ENCODE measurements around the gene DENND5B.
"Not testable (repeated sequence)": the region's sequence is repeated elsewhere in the genome, so short reads cannot be mapped to it uniquely, and the experiment has no call there.

Gene DENND5B

DNA sequence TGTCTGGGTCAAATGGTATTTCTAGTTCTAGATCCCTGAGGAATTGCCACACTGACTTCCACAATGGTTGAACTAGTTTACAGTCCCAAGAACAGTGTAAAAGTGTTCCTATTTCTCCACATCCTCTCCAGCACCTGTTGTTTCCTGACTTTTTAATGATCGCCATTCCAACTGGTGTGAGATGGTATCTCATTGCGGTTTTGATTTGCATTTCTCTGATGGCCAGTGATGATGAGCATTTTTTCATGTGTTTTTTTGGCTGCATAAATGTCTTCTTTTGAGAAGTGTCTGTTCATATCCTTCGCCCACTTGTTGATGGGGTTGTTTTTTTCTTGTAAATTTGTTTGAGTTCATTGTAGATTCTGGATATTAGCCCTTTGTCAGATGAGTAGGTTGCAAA is 40.3 kb downstream of the DENND5B start:
- not testable (repeated sequence) for DNase-seq

DNA sequence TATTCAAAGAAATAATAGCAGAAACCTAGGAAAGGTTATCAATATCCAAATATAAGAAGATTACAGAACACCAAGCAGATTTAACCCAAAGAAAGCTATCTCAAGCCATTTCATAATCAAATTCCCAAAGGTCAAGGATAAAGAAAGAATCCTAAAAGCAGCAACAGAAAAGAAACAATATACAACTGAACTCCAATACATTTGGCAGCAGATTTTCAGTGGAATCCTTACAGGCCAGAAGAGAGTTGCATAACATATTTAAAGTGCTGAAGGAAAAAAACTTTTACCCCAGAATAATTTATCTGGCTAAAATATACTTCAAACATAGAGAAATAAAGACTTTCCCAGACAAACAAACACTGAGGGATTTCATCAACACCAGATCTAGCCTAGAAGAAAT is 54.3 kb downstream of the DENND5B start:
- DNase-seq = no peak

DNA sequence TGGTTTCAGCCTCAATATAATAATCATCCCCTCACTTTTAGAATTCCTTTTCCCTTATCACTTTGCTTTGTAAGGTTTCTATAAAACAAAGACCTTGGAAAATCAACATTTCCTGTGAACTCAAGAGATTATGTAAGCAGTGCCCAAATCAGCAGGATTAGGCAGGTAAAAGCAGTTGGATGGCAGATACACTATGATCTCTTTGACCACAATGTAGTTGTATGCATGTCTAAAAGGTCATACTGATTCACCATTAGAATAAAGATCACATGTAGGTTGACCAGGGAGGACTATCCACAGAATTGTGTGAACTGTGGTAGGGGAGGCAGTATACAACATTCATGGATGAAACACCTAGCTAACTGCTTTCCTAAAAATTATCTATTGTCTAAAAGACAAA is 57.5 kb downstream of the DENND5B start:
- DNase-seq = no peak

DNA sequence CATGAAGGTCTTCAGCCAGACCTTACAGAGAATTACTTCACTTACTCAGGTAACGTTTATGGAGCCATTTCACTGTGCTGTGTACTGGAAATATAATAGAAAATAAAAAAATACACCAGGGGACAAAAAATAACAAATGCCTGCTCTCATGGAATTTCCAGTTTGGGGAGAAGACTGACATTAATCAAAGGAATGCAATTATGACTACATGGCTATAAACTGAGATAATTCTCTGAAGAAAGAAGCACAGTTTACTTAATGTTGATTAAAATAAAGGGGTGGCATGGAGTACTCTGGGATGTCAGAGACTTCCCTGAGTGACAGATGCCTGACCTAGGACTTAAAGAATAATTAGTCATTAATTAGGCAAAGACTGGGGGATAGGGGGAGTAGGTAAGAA is 59.0 kb downstream of the DENND5B start:
- no peak for DNase-seq

DNA sequence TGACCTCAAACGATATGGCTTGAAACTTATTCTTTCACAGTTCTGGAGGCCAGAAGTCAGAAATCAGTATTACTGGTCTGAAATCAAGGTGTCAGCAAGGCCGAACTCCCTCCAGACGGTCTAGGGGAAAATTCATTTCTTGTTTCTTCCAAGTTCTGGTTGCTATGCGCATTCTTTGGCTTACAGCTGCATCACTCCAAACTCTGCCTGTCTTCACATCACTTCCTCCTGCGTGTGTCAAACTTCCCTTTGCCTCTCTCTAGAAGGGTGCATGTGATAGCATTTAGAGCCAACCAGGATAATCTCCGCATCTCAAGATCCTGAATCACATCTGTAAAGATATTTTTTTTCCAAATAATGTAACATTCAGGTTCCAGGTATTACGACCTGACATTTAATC is 62.8 kb downstream of the DENND5B start:
- no peak for DNase-seq

DNA sequence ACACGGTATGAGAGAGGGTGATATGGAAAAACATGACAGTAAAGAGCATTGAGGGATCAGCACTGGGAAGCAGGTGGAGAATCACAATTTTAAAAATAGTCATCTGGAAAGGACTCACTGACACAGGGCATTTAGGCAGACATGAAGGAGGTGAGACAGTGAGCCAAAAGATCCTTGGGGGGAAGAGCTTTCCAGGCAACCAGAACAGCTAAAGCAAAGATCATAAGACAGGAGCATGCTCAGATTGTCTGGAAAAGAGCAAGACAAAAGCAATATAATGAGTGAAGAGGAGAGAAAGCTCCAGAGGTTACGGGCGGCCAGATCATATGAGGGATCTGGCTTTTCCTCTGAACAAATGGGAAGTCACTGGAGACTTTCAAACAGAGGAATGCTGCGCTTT is 63.9 kb downstream of the DENND5B start:
- DNase-seq = no peak

DNA sequence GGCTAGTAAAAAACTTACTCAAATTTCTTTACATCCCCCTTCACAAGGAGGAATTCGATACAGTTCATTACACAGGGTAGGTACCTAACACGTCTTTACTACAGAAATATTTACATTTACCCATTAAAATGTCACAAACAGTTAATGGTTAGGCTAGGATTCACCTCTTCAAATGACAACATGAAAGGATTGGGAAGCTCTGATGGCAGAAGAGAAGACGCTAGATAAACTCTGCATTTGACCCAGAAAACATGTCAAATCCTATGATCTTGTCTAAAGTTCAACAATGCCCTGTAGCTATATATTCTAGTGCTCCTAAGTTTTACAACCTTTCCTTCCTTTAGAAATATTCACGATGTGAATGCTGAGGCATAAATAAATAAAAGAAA is 64.8 kb downstream of the DENND5B start:
- DNase-seq = no peak

DNA sequence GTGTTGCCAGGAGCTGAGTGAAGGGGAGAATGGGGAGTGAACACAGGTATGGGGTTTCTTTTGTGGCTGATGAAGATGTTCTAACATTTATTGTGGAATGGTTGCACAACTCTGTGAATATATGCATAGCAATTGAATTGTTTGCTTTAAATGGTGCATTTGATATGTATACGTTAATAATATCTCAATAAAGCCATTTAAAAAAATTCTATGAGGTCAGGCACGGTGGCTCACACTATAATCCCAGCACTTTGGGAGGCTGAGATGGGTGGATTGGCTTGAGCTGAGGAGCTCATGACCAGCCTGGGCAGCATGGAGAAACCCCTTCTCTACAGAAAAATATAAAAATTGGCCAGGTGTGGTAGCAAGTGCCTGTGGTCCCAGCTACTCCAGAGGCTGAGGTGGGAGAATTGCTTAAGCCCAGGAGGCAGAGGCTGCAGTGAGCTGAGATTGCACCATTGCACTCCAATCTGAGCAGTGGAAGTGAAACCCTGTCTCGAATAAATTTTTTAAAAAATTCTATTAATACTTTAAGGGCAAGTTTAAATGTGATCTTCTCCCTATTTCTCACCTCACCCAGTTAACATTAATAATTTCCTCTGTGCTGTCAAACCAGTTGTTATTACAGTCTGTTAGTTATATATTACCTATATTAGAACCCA is 65.3 kb downstream of the DENND5B start:
- no peak for DNase-seq

DNA sequence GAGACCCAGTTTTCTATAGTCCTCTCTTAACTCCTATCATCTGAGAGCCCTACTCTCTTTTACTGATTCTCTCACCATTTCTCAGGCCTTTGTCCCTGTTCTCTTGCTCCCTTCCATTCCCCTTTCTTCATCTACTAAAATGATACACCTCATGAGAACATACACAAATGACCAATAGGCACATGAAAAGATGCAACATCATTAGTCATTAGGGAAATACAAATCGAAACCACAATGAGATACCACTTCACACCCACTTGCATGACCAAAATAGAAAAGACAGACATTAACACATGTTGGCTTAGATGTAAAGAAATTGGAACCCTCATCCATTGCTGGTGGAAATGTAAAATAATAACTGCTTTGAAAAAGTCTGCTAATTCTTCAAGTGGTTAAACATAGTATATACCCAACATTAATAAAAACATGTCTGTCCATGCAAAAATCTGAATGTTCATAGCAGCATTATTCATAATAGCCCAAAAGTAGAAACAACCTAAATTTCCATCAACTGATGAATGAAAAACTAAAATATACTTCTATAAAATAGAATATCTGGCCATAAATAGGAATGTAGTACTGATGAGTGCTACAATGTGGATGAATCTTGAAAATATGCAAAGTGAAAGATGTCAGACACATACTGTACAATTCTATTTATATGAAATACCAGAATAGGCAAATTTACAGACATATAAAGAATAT is 66.0 kb downstream of the DENND5B start:
- DNase-seq = no peak

DNA sequence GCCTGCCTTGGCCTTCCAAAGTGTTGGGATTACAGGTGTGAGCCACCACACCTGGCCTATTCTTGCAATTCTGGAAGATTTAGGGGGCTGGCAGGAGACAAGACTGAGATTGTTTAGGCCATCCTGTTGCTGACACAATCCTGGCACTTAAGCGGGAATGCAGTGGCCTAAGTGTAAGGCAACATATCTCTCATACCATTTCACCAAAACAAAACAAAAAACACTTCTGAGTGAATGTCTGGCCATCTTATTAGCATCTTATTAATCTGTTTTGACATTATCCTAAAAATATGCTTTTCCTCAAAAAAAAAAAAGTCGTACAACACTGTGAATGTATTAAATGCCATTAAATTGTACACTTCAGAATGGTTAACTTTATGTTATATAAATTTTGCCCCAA is 67.6 kb downstream of the DENND5B start:
- no peak for DNase-seq

DNA sequence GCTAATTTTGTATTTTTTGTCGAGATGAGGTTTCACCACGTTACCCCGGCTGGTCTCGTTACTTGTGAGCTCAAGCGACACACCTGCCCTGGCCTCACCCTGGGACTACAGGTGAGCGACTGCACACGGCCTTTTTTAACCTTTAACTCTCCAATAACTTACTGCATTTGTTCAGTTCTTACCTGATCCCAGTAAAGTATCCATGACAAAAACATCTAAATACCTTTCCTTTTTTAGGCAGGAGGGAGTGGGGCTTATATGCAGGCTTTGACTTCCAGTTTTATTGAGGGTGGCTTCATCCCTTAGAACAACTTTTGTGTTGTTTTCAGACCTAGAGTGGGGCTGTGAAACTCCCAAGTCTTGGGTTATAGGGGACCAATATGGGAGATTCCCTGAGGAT is 68.3 kb downstream of the DENND5B start:
- no peak for DNase-seq

DNA sequence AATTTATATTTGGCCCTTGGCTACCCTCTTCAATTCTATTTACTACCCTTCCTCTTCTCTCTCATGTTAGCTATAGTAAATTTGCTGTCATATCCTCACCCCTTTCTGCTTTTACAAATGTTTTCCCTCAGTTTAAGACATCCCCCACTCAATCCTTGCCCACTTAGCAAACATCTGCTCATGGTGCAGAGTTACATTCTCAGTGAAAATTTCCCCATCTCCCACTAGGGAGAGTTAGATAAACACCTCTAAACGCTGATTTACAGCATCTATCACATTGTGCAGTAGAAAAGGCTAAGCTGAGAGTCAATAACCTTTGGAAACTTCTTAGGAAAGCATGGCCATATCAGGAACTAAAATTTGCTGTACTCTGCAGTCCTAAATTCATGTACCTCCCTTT is 69.0 kb downstream of the DENND5B start:
- DNase-seq = no peak

DNA sequence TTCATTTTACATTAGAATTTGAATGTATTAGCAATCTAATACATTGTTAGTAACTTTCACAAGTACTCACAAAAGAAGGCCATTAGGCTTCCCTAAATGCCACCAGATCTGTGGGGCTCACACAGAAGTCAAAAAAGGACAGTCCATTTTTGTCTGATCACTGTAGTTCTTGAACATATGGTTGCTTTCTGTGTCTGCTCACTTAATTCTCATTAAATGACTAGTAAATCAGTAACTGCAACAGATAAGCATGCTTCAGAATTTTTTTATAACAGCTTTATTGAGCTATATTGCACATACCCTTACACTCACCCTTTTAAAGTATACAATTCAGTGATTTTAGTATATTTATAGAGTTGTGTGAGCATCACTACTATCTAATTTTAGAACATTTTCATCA is 71.4 kb downstream of the DENND5B start:
- DNase-seq = no peak

DNA sequence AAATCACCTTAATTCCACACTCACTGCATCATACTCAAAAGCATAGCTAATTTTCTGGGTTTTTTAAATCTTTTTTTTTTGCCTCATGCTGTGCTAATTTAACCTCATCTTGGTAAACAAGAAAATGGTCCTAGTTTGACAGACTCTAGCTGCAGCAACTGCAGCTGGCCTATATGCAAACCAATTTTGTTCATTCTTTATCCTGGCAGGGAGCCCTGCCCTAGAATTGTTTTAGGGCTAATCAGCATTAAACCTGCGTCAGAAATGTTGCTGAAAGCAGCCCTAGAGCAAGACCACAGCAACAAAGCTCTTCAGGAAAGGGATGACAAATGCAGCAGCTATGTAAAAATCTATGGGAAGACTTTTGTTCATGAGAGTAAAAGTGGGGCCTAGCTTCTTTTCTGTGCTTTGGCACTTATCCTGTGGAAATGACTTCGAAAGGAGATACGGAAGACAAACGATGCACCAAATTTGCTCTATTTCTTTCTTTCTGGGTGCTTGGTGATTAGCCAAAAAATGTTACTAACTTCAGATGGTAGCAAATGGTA is 72.2 kb downstream of the DENND5B start:
- no peak for DNase-seq

DNA sequence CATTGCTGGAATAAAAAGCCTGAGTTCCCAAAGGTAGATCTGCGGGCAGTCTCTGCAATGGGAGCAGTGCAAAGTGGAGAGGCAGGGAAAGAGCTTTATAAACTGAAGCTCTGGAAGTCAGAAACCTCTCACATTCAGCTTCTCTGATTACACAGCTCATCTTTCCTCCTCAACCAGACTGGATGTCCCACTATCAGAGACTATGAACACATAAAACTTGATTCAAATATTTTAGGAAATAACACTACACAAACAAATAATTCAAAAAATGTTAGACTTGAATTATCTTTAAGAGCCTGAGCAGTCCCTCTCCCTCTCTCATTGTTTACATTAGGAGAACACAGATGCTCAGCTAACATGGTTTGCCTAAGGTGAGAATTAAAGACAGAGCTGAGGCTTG is 72.9 kb downstream of the DENND5B start:
- DNase-seq = no peak

DNA sequence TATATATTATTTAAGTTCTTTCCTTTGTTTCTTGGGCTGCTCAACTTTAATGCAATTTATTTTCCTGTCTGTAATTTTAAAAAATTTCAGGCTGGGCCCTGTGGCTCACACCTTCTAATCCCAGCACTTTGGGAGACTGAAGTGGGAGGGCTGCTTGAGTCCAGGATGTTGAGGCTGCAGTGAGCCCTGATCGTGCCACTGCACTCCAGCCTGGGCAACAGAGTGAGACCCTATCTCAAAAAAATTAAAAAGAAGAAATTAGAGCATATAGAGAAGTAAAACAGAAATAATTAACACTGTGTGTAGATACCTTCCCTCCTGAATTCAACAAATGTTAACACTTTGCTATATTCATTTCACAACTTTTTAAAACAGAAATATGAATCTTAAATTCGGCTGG is 74.2 kb downstream of the DENND5B start:
- DNase-seq = no peak

DNA sequence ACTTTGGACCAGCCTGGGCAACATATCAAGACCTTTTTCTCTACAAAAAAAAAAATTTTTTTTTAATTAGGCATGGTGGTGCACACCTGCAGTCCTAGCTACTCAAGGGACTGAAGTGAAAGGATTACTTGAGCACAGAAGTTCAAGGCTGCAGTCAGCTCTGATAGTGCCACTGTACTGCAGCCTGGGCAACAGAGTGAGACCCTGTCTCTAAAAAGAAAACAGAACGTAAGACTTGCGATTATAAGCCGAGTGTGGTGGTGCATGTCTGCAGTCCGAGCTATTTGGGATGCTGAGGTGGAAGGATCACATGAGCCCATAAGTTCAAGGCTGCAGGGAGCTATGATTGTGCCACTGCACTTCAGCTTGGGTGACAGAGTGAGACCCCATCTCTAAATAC is 76.0 kb downstream of the DENND5B start:
- no peak for DNase-seq

DNA sequence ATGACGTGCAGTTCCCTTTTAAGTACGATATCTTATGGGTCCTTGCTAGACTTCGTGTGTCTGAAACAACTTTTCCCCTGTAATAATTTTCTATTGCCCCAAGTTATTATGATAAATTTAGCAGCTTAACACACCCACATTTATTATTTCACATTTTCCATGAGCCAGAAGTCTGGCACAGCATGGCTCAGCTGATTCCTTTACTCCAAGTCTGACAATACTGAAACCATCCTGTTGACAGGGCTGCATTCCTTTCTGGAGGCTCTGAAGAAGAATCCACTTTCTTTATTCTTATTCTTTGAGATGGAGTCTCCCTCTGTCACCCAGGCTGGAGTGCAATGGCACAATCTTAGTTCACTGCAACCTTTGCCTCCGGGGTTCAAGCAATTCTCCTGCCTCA is 80.9 kb downstream of the DENND5B start:
- no peak for DNase-seq

DNA sequence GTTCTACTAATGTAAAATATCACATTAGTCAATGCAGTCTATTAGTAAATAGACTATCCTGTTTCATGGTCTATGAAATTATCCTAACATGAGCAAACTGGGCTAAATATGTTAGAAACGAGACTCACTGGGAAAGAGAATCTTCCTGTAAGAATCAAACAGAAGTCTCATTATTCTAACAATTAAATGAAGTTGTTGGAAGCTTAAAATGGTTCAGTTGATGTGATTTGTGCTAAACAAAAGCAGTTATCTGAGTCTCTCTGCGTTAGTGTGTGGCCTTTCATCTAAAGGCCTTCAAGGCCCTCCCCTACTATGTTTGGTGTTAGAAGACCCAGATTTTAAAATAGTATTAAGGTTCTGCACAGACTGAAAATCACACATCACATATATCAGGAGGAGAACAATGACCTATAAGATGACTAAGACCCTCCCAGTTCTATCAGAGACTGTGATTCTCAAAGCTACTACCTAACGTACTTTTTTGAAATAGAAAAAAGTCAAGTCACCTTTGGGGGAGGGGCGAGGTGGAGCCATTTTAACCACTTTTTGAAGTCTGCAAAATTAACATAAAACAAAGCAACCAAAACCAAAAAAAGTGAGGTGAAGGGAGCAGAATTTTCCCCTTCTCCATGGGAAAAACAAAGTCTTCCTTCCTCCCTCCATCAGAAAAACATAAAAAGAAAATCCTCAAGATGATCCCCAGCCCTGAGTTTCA is 82.3 kb downstream of the DENND5B start:
- DNase-seq = no peak

DNA sequence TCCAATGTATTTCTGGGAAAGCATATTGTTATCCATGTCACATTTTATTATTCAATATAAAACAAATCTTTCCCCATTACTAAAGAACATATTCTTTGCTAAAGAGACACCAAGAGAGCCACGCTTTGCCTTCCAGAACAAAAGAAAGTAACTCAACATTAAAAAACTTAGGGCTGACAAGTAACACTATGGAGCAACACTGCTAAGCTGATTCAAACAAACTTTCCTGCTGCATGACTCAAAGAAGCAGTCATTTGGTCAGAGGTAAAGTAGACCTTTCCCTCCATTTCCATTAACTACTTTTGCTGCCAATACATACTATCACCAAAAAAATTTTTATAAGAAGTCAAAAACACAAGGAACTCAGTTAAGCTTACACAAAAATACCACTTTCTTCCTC is 83.0 kb downstream of the DENND5B start:
- DNase-seq = no peak

DNA sequence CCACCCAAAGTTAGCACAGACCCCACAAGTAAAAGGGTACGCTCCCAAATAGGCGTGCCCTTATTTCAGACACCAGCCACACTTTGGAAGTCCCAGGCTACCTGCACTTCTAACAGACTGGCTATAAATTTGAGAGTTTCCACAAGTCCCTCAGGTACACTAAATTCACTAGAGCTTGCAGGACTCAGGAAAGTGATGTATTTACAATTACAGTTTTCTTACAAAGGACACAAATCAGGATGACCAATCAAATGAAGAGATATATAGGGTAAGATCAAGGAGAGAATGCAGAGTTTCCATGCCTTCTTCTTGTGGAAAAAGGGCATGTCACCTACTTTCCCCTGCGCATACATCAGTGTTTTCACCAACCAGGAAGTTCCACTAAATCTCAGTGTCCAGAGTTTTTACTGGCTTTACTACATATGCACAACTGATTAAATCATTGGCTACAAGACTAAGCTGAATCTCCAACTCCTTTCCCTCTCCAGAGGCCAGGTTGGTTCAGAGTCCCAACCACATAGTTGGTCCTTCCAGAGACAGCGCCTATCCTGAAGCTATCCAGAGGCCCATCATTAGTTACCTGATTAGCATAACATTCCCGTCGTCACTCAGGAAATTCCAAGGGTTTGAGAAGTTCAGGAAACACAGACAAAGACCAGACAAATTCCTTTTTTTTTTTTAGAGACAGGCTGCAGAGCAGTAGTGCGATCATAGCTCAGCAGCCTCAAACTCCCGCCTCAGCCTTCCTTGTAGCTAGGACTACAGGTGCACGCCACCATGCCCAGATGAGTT is 84.2 kb downstream of the DENND5B start:
- no peak for DNase-seq

DNA sequence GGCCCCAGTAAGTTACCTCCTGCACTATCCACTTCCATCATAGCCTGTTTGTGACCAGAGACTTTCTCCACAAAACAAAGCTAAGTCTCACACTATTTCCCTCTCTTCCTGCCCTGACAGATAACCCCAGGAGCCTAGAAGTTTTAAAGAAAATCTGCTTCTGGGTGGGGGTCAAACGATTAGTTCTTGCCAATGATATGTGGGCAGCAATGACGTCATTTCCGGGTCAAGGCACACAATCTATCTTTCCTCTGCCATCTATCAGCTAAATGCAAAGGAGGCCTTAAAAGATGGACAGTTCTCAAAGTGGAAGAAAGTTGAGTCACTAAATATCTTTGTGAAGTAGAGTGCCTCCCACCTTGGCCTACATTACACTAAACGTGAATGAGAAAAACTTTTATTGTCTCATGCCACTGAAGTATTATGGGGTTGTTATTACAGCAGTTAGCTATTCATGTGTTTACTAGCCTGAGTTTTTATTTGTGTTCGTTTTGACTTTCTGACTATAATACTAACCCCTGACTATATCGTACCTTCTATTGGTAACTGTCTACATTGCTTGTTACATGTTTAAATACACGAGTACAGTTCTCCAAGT is 86.2 kb downstream of the DENND5B start:
- DNase-seq = no peak

DNA sequence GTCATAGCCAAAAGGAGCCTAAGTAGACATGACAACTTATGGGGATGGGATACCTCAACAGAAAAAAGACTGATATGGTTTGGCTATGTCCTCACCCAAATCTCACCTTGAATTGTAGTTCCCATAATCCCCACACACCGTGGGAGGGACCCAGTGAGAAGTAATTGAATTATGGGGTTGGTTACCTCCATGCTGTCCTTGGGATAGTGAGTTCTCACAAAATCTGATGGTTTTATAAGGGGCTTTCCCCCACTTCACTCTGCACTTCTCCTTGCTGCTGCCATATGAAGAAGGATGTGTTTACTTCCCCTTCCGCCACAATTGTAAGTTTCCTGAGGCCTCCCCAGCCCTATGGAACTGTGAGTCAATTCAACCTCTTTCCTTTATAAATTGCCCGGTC is 89.9 kb downstream of the DENND5B start:
- DNase-seq = not testable (repeated sequence)

Data from NK-92 treated with Interleukin-12 subunit alpha and Interleukin-12 subunit beta, amount 100 ng/mL, for 24 hours (cell line).